Activated T-cell treated with anti-CD3 and anti-CD28 coated beads for 24 hours (primary cell): ENCODE data around the gene SPR.

Source experiments
- DNase-seq: peaks from one replicate; pipeline ENCODE4 v3.0.0-alpha.2; 2020; ENCODE audit warnings: low read depth

The SPR gene

GRCh38 chr2:72915907-72916742 lies 28.9 kb downstream of the SPR start:
- no peak for DNase-seq

GRCh38 chr2:72916743-72917137 lies 29.5 kb downstream of the SPR start:
- no peak for DNase-seq

- DNase-seq, result no peak
Observed at GRCh38 chr2:72917138-72917876, 30.1 kb downstream of the SPR start, which contains the start of gene EMX1. Gene EMX1, plus strand, starts transcription at chr2:72917519. Its CDS starts 334 bp downstream, at chr2:72917853.

GRCh38 chr2:72917877-72918553 lies 30.8 kb downstream of the SPR start:
- DNase-seq, result no peak

GRCh38 chr2:72919414-72920317 lies 32.5 kb downstream of the SPR start:
- DNase-seq, result no peak

- DNase-seq, result no peak
Observed at GRCh38 chr2:72920318-72921087, 33.3 kb downstream of the SPR start.

GRCh38 chr2:72921088-72921851 lies 34.1 kb downstream of the SPR start:
- no peak for DNase-seq

GRCh38 chr2:72921853-72922252 lies 34.6 kb downstream of the SPR start:
- no peak for DNase-seq

GRCh38 chr2:72923833-72924352 lies 36.7 kb downstream of the SPR start:
- no peak for DNase-seq

GRCh38 chr2:72924353-72925240 lies 37.4 kb downstream of the SPR start:
- no peak for DNase-seq

- no peak for DNase-seq
Observed at GRCh38 chr2:72925328-72925943, 38.2 kb downstream of the SPR start.

GRCh38 chr2:72926368-72926767 lies 39.2 kb downstream of the SPR start:
- DNase-seq, result no peak

GRCh38 chr2:72926811-72927465 lies 39.7 kb downstream of the SPR start:
- DNase-seq, result no peak

- no peak for DNase-seq
Observed at GRCh38 chr2:72927619-72928550, 40.7 kb downstream of the SPR start.

- DNase-seq, result no peak
Observed at GRCh38 chr2:72929010-72929409, 41.8 kb downstream of the SPR start.

GRCh38 chr2:72931280-72931910 lies 44.2 kb downstream of the SPR start:
- DNase-seq, result no peak
